Measurements from ENCODE around the gene AK5. TPM values are rescaled to one million over a fixed set of nuclear protein-coding genes. Genes with fewer than 3 reads are reported as not detected.

The AK5 gene
- polyA plus RNA-seq, 3 donors = 0.34 to 0.72 (median 0.48) TPM

DNA sequence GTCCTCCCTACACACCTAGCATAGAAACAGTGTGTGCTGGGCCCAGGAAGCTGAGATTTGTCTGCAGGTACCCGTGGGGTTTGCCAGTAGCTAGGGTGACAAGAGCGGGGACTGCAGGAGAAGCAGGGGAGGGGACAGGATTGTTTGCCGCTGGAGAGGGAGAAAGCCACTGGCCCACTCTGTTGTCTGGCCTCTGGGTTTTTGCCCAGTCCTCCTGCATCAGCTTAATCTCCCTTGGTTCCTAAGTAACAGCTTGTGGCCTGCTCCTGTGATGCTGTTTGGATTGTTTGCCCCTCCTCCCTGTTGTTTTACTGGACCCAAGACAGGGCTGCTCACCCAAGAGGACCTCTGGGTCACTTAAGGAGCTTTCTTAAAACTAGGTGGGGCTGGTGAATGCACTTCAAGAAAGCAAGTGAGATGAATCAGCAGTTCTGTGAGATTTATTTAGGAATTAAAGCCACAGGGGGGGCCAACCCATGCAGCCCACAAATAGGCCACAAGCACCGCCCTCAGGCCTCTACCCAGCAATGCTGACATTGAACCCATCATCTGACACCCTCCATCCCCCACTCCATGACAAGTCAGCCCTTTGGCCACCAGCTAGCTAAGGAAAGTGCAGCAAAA, 257.8 kb downstream of the AK5 start:
- WGBS (ENCODE audit: insufficient coverage) = 0% methylated on average over 1 of the region's 4 CpGs
- Histone ChIP-seq H3K79me2 (ENCODE audit: insufficient read depth, low read length) (no peaks in the 10 kb centered on the region), H3K4me1 (ENCODE audit: control insufficient read depth in 1 of 2, insufficient read depth in 2 of 2, low read length in 2 of 2) (peaks cover 29 to 50% of the 10 kb centered on the region in 2 donors), H2AFZ (ENCODE audit: insufficient read depth, low read depth, low read length, poor library complexity, severe bottlenecking) (peak overlapping the region; percentile 48), H3K36me3 (replicated peaks in 1 of 2; ENCODE audit: control insufficient read depth in 1 of 2, insufficient read depth in 2 of 2, low read length in 2 of 2) (no peaks in the 10 kb centered on the region), H3K9ac (ENCODE audit: insufficient read depth, low read length, poor library complexity, severe bottlenecking) (no peak overlapping the region), H3K27ac (ENCODE audit: low read depth in 1 of 2, low read length in 2 of 2) (no peak overlapping the region), H3K4me2 (replicated peaks; ENCODE audit: extremely low read depth, low read length, poor library complexity, severe bottlenecking) (no peak overlapping the region), H3K9me3 (replicated peaks in 1 of 2; ENCODE audit: control insufficient read depth in 1 of 2, insufficient read depth in 1 of 2, low read length in 2 of 2) (no peaks in the 10 kb centered on the region), H4K20me1 (ENCODE audit: insufficient read depth, low read length) (no peaks in the 10 kb centered on the region), H3K27me3 (ENCODE audit: control insufficient read depth in 2 of 2, insufficient read depth in 2 of 2, low read length in 2 of 2) (no peaks in the 10 kb centered on the region), H3K4me3 (replicated peaks in 1 of 3; ENCODE audit: low read depth in 2 of 3, low read length in 3 of 3) (no peak overlapping the region)
- intact Hi-C loops (cut with micrococcal nuclease) = no loop called here
- no peak overlapping the region for H3K4me3 Mint-ChIP-seq
- peaks cover 0 to 9% (median 3%) of the 10 kb centered on the region in 3 donors for H3K27me3 Mint-ChIP-seq (ENCODE audit: low read depth in 3 of 3)
- peaks cover 46% of the 10 kb centered on the region for H3K4me1 Mint-ChIP-seq
- H3K27ac Mint-ChIP-seq = peak overlapping the region in 3 of 7 donors; percentile 11 to 70 (median 54)
- DNase-seq = no peak
- no peaks in the 10 kb centered on the region for H3K9me3 Mint-ChIP-seq
- H3K36me3 Mint-ChIP-seq = no peaks in the 10 kb centered on the region
- TF ChIP-seq, protein P1, sequence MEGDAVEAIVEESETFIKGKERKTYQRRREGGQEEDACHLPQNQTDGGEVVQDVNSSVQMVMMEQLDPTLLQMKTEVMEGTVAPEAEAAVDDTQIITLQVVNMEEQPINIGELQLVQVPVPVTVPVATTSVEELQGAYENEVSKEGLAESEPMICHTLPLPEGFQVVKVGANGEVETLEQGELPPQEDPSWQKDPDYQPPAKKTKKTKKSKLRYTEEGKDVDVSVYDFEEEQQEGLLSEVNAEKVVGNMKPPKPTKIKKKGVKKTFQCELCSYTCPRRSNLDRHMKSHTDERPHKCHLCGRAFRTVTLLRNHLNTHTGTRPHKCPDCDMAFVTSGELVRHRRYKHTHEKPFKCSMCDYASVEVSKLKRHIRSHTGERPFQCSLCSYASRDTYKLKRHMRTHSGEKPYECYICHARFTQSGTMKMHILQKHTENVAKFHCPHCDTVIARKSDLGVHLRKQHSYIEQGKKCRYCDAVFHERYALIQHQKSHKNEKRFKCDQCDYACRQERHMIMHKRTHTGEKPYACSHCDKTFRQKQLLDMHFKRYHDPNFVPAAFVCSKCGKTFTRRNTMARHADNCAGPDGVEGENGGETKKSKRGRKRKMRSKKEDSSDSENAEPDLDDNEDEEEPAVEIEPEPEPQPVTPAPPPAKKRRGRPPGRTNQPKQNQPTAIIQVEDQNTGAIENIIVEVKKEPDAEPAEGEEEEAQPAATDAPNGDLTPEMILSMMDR (IDR thresholded peaks at IDR 0.05) = no peak

DNA sequence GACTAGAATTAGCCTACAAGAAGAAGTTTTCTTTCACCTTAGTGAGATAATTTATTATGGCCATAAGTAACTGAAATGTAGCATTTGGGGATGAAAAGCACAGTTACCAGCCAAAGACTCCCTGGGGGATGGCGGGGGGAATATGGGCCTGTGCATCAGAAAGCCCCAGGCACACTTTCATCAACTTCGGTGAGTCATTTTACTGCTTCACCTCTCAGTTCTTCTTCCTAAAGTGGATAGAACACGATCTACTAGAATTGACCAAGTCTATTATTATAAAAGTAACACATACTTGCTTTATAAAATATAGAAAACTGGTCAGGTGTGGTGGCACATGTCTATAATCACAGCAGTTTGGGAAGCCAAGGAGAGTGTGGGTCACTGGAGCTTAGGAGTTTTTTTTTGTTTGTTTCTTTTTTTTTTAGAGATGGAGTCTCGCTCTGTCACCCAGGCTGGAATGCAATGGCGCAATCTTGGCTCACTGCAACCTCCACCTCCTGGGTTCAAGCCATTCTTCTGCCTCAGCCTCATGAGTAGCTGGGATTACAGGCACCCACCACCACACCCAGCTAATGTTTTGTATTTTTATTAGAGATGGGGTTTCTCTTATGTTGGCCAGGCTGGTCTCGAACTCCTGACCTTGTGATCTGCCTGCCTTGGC, 258.8 kb downstream of the AK5 start:
- WGBS (ENCODE audit: insufficient coverage) = 100% methylated on average over 1 of the region's 6 CpGs
- no peak overlapping the region for H3K27ac ChIP-seq (ENCODE audit: low read depth in 1 of 2, low read length in 2 of 2)
- Mint-ChIP-seq H3K27me3 (ENCODE audit: low read depth in 3 of 3) (peaks cover 0 to 5% (median 3%) of the 10 kb centered on the region in 3 donors), H3K4me3 (no peak overlapping the region), H3K36me3 (peaks cover 0 to 2% of the 10 kb centered on the region in 2 donors), H3K4me1 (peaks cover 41% of the 10 kb centered on the region), H3K27ac (peak overlapping the region in 2 of 7 donors; percentile 11 to 18), H3K9me3 (peaks cover 0 to 3% (median 0%) of the 10 kb centered on the region in 7 donors)
- TF ChIP-seq, protein P1 (IDR thresholded peaks at IDR 0.05) = no peak
- no peaks in the 10 kb centered on the region for H4K20me1 ChIP-seq (ENCODE audit: insufficient read depth, low read length)
- H3K9ac ChIP-seq (ENCODE audit: insufficient read depth, low read length, poor library complexity, severe bottlenecking) = no peak overlapping the region
- no peaks in the 10 kb centered on the region for H3K79me2 ChIP-seq (ENCODE audit: insufficient read depth, low read length)
- intact Hi-C loops (cut with micrococcal nuclease) = no loop called here
- H2AFZ ChIP-seq (ENCODE audit: insufficient read depth, low read depth, low read length, poor library complexity, severe bottlenecking) = peak overlapping the region; percentile 39
- H3K4me1 ChIP-seq (ENCODE audit: control insufficient read depth in 1 of 2, insufficient read depth in 2 of 2, low read length in 2 of 2) = peaks cover 23 to 44% of the 10 kb centered on the region in 2 donors
- no peaks in the 10 kb centered on the region for H3K9me3 ChIP-seq (replicated peaks in 1 of 2; ENCODE audit: control insufficient read depth in 1 of 2, insufficient read depth in 1 of 2, low read length in 2 of 2)
- H3K27me3 ChIP-seq (ENCODE audit: control insufficient read depth in 2 of 2, insufficient read depth in 2 of 2, low read length in 2 of 2) = no peaks in the 10 kb centered on the region
- H3K36me3 ChIP-seq (replicated peaks in 1 of 2; ENCODE audit: control insufficient read depth in 1 of 2, insufficient read depth in 2 of 2, low read length in 2 of 2) = no peaks in the 10 kb centered on the region
- peak; percentile 3 to 17 (median 6) for DNase-seq
- H3K4me3 ChIP-seq (replicated peaks in 1 of 3; ENCODE audit: low read depth in 2 of 3, low read length in 3 of 3) = no peak overlapping the region
- H3K4me2 ChIP-seq (replicated peaks; ENCODE audit: extremely low read depth, low read length, poor library complexity, severe bottlenecking) = no peak overlapping the region
